Right atrium auricular region (tissue), 2 donors: Measurements from ENCODE around the gene TMX3. TPM values are rescaled to one million over a fixed set of nuclear protein-coding genes. Genes with fewer than 3 reads are reported as not detected.

Source experiments
- DNase-seq: peaks from one replicate; pipeline ENCODE4 v3.0.0-alpha.2; 2019; ENCODE audit warnings: low spot score
- H3K27ac ChIP-seq, 2 donors: fragments of 200-600 bp; sonication (generic); 1 replicate in 1 of 2; 2 replicates in 1 of 2; pipeline ENCODE4 v1.5.1; 2016 to 2019
- H3K27me3 ChIP-seq, 2 donors: fragments of 200-600 bp; sonication (generic); one replicate each; pipeline versions ENCODE4 v1.5.1 to v1.6.0; 2017 to 2019
- H3K36me3 ChIP-seq: fragments of 200-600 bp; sonication (generic); one replicate; pipeline ENCODE4 v1.5.1; 2016
- H3K4me1 ChIP-seq, 2 donors: fragments of 200-600 bp; sonication (generic); one replicate each; pipeline versions ENCODE4 v1.5.1 to v1.6.0; 2017 to 2019
- H3K4me3 ChIP-seq, 2 donors: fragments of 200-600 bp; sonication (generic); 1 replicate in 1 of 2; 2 replicates in 1 of 2; pipeline ENCODE4 v1.5.1; 2017 to 2019; ENCODE audit warnings: mild to moderate bottlenecking in 1 of 2, moderate library complexity in 1 of 2
- H3K9me3 ChIP-seq, 2 donors: fragments of 200-600 bp; sonication (generic); one replicate each; pipeline ENCODE4 v1.5.1; 2019
- total RNA-seq, 2 donors: library from RNA; depleted of rRNA; stranded (reverse); fragments of >200 nt; gene quantifications; one replicate each; pipeline ENCODE4 v1.1.0, GENCODE V29; 2016
- TF ChIP-seq, protein P1 (sequence below), 2 donors: fragments of 200-600 bp; sonication (generic); IDR thresholded peaks; one replicate each; pipeline ENCODE4 v1.5.1; 2019; ENCODE audit warnings: antibody characterized with exemption in 2 of 2

The TMX3 gene, protein sequence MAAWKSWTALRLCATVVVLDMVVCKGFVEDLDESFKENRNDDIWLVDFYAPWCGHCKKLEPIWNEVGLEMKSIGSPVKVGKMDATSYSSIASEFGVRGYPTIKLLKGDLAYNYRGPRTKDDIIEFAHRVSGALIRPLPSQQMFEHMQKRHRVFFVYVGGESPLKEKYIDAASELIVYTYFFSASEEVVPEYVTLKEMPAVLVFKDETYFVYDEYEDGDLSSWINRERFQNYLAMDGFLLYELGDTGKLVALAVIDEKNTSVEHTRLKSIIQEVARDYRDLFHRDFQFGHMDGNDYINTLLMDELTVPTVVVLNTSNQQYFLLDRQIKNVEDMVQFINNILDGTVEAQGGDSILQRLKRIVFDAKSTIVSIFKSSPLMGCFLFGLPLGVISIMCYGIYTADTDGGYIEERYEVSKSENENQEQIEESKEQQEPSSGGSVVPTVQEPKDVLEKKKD
- total RNA-seq = 10 to 100 TPM; 17.7 to 27.6 TPM

DNA sequence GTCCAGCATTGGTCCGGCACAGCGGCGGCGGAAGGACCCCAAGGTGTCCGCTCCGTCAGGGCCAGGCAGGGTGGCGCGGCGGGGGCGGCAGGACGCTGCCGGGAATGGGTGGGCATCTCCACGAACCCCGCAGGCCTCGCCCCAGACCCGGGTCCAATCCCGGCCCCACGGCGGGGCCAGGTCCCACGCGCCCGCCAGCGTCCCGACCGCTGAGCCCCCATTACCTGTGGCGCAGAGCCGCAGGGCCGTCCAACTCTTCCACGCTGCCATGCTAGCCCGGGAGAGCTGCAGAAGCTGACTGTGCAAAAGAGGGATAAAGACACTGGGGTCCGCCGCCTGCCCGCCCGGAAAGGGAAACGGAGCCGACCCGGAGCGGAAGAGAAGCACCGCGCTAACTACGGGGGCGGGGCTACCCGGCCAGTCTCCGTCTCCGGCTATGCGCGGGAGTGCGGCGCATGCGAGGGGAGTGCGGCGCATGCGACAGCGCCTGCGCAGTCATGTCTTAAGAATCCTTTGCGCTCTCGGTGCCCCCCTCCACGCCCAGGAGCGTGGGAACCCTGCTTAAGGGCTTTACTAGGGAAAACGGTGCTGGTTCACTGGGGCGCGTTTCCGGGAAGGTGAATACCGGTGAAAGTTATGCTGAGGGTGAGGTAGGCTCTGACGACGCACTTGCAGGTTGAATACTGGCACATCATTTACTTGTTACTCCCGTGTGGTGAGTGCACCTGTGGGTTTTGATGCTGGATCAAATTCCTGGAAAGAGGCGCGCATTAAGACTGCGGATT is at the start of gene TMX3:
Gene TMX3, minus strand, starts transcription at position 397 of the 785 bp plus-strand sequence. Its CDS starts 127 bp downstream, at position 270.
- peak within 1 kb of the TSS; percentile 86 to 88 for H3K4me3 ChIP-seq
- peaks cover 10% of the 10 kb centered on the region for H3K36me3 ChIP-seq
- H3K4me1 ChIP-seq = peaks cover 0 to 18% of the 10 kb centered on the region in 2 donors
- H3K9me3 ChIP-seq = no peaks in the 10 kb centered on the region
- TF ChIP-seq, protein P1, sequence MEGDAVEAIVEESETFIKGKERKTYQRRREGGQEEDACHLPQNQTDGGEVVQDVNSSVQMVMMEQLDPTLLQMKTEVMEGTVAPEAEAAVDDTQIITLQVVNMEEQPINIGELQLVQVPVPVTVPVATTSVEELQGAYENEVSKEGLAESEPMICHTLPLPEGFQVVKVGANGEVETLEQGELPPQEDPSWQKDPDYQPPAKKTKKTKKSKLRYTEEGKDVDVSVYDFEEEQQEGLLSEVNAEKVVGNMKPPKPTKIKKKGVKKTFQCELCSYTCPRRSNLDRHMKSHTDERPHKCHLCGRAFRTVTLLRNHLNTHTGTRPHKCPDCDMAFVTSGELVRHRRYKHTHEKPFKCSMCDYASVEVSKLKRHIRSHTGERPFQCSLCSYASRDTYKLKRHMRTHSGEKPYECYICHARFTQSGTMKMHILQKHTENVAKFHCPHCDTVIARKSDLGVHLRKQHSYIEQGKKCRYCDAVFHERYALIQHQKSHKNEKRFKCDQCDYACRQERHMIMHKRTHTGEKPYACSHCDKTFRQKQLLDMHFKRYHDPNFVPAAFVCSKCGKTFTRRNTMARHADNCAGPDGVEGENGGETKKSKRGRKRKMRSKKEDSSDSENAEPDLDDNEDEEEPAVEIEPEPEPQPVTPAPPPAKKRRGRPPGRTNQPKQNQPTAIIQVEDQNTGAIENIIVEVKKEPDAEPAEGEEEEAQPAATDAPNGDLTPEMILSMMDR (IDR thresholded peaks at IDR 0.05) = no peak
- DNase-seq = peak; percentile 86
- H3K27ac ChIP-seq = peak within 1 kb of the TSS; percentile 77 to 79
- H3K27me3 ChIP-seq = no peaks in the 10 kb centered on the region

DNA sequence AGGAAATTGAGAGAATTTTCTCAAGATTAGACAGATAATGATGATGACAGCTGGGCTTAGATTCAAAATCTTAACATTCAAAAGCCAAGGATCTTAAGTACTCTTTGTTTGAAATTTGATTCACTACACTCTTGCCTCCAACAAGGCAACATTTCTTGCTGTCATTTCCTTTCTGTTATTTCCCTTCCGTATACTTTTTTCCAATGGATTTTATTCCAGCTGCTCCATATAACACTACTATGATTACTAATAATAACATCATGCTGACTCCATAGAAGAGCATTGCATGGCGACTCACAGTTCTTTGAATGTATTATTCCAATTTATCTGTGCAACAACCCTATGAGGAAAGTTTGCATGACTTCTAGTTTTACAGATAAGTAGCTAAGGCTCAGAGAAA is 49.1 kb upstream of the TMX3 start:
- Histone ChIP-seq H3K4me1 (no peaks in the 10 kb centered on the region), H3K27me3 (no peaks in the 10 kb centered on the region), H3K4me3 (no peak overlapping the region), H3K36me3 (no peaks in the 10 kb centered on the region), H3K27ac (no peak overlapping the region), H3K9me3 (no peaks in the 10 kb centered on the region)
- TF ChIP-seq, protein P1 (IDR thresholded peaks at IDR 0.05) = no peak
- no peak for DNase-seq

DNA sequence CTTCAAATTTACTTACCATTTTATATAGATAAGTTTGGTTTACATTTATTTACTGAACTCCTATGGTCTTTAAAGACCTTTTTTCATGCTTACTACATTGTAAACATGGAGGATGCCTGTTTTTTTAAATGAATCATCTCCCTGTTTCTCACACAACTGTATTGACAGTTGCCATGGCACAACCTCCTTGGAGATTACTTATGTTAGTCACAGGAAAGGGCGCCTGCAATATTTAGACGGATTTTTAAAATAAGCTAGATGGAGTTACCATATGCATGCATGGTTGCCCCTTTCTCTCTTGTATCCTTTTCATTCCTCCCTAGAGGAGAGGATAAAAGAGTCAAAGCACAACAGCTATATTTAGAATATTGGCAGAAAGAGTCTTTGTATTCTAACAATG is 48.2 kb upstream of the TMX3 start:
- TF ChIP-seq, protein P1 (IDR thresholded peaks at IDR 0.05) = no peak
- H3K4me1 ChIP-seq = no peaks in the 10 kb centered on the region
- no peaks in the 10 kb centered on the region for H3K36me3 ChIP-seq
- H3K9me3 ChIP-seq = no peaks in the 10 kb centered on the region
- DNase-seq = no peak
- no peak overlapping the region for H3K27ac ChIP-seq
- H3K4me3 ChIP-seq = no peak overlapping the region
- no peaks in the 10 kb centered on the region for H3K27me3 ChIP-seq

DNA sequence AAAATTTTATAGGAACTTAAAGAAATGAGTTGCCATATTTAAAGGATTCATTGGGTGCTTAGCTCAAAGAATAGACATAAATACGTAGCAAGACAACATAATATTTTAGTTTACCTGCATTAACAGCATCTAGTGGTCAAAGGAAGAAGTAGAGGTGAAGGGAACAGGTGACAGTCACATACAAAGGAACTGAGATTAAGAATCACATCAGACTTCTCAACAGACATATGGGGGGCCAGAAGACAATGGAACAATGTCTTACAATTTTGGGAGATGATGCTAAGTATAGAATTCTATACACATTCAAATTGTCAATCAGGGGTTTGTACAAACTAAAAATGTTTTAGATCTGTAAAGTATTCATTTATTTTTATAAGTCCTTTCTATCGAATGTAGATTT is 44.4 kb upstream of the TMX3 start:
- H3K27ac ChIP-seq = no peak overlapping the region
- no peaks in the 10 kb centered on the region for H3K27me3 ChIP-seq
- DNase-seq = no peak
- H3K4me3 ChIP-seq = no peak overlapping the region
- no peaks in the 10 kb centered on the region for H3K9me3 ChIP-seq
- TF ChIP-seq, protein P1 (IDR thresholded peaks at IDR 0.05) = no peak
- no peaks in the 10 kb centered on the region for H3K4me1 ChIP-seq
- H3K36me3 ChIP-seq = no peaks in the 10 kb centered on the region

DNA sequence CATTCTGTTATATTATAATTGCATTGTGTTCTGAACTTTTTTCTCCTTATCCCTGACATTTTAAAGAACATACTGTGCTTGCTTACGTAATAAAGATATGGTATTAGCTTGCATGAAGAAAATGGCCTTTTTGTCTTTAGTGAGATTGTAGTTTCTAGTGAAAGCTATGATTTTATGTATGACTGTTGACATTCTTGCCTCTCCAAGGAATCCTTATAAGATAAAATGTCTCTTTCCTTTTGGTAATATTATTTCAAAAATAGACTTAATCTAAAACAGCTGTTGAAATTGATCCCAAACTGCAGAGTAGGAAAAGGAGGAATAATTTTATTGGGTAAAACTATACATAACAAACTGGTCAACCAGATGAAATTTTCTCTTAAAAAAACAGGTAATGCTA is 42.2 kb upstream of the TMX3 start:
- Histone ChIP-seq H3K27me3 (no peaks in the 10 kb centered on the region), H3K27ac (no peak overlapping the region), H3K4me1 (no peaks in the 10 kb centered on the region), H3K9me3 (peaks cover 0 to 4% of the 10 kb centered on the region in 2 donors), H3K36me3 (no peaks in the 10 kb centered on the region), H3K4me3 (no peak overlapping the region)
- no peak for DNase-seq
- TF ChIP-seq, protein P1 (IDR thresholded peaks at IDR 0.05) = no peak
